ENCODE results near the gene SYNE2. TPM values are rescaled to one million over a fixed set of nuclear protein-coding genes. Genes with fewer than 3 reads are reported as not detected.
A peak's percentile ranks its signal among the peaks of the same experiment; 100 is the strongest.

The SYNE2 gene
- total RNA-seq, 4 donors from 2014 or later: 314 to 379 (median 342) TPM

DNA sequence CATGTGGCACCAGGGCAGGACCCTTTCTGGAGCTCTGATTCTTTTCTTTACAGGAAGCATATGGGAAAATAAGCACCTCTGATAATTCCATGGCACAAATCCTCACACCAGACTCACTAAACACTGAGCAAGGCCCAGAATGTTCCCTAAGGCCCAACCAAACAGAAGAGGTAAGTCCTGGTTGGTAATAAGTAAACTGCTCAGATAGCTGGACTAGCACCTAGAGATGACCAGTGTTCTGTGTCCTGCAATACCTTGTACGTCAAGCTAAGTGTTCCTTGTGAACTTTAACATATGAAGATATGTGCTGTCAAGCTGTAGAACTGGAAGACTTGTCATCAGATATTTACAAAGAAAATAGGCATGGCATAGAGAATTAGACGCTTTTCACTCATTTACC lies 254.6 kb downstream of the SYNE2 start:
- 92 to 95% methylated on average over 2 of the region's 2 CpGs for WGBS, 2 donors
- no peak for DNase-seq
- H3K27ac ChIP-seq: peak overlapping the region; percentile 14 to 93 (median 35)
- intact Hi-C loops (cut with DNase I): loop anchor here (10.0 kb wide), 1 partner anchor 63 kb away; no protein-coding TSS in a partner anchor
- no peaks in the 10 kb centered on the region for H3K27me3 ChIP-seq
- no peaks in the 10 kb centered on the region for H3K9me3 ChIP-seq
- TF ChIP-seq POLR2A (IDR thresholded peaks at IDR 0.05): no peak
- TF ChIP-seq, protein P1, sequence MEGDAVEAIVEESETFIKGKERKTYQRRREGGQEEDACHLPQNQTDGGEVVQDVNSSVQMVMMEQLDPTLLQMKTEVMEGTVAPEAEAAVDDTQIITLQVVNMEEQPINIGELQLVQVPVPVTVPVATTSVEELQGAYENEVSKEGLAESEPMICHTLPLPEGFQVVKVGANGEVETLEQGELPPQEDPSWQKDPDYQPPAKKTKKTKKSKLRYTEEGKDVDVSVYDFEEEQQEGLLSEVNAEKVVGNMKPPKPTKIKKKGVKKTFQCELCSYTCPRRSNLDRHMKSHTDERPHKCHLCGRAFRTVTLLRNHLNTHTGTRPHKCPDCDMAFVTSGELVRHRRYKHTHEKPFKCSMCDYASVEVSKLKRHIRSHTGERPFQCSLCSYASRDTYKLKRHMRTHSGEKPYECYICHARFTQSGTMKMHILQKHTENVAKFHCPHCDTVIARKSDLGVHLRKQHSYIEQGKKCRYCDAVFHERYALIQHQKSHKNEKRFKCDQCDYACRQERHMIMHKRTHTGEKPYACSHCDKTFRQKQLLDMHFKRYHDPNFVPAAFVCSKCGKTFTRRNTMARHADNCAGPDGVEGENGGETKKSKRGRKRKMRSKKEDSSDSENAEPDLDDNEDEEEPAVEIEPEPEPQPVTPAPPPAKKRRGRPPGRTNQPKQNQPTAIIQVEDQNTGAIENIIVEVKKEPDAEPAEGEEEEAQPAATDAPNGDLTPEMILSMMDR (IDR thresholded peaks at IDR 0.05): no peak
- H3K36me3 ChIP-seq: peaks cover 0 to 7% of the 10 kb centered on the region in 2 donors
- peaks cover 3 to 12% of the 10 kb centered on the region in 2 donors for H3K4me1 ChIP-seq
- no peak overlapping the region for H3K4me3 ChIP-seq (replicated peaks in 1 of 3)

DNA sequence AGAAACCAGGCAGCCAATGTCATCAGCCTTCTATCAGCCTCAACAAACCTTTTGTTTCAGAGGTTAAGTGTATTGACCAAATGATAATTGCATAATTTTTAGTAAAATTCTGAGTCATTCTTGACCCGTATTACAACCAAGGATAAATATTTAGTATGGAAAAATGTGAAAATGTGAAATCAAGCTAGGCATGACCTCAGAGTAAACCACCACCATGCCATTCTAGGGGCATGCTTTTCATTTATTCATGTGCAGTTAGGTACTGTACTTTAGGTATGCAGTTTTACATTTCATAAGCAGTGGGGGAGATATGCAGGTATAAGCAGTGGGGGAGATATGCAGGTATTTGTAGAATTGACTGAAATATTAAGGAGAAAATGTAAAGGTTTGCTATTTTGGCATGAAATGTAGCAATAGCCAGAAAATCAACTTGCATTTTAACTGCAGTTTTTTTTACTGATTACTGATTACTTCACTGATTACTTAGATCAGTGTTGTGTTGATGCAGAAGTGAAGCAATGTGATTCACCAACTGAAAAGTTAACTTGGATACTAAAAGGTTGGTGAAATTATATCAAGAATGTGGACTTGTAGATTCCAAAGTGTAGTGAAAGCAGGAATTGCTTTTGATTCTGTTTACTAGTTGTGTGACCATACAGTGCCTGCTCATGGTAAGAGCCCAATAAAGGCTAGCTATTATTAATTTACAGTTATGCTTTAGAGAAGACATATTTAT lies 257.2 kb downstream of the SYNE2 start:
- Histone ChIP-seq H3K36me3 (peaks cover 0 to 4% of the 10 kb centered on the region in 2 donors), H3K9me3 (no peaks in the 10 kb centered on the region), H3K27me3 (no peaks in the 10 kb centered on the region), H3K4me1 (peaks cover 22 to 30% of the 10 kb centered on the region in 2 donors), H3K4me3 (replicated peaks in 1 of 3) (no peak overlapping the region), H3K27ac (peak overlapping the region; percentile 59 to 93 (median 92))
- 89 to 98% methylated on average over 1 of the region's 1 CpG for WGBS, 2 donors
- no peak for DNase-seq
- intact Hi-C loops (cut with DNase I): loop anchor here (10.0 kb wide), 1 partner anchor 65 kb away; no protein-coding TSS in a partner anchor
- TF ChIP-seq POLR2A (IDR thresholded peaks at IDR 0.05): no peak
- TF ChIP-seq, protein P1 (IDR thresholded peaks at IDR 0.05): no peak

DNA sequence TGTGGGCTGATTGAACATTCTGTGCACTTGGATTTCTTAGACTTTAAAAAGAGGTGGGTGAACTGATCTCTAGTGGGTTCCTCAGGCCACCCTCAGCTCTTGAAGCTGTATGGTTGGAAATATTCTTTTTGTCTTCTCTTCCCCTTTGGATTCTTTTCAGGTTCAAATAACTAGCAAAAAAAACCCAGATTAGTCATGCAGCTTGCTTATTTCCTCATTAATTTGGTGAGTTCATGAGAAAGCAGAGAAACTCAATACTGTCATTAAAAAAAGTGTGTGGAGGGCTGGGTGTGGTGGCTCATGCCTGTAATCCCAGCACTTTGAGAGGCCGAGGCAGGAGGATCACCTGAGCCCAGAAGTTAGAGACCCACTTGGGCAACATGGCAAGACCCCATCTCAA lies 258.0 kb downstream of the SYNE2 start:
- intact Hi-C loops (cut with DNase I): no loop called here

DNA sequence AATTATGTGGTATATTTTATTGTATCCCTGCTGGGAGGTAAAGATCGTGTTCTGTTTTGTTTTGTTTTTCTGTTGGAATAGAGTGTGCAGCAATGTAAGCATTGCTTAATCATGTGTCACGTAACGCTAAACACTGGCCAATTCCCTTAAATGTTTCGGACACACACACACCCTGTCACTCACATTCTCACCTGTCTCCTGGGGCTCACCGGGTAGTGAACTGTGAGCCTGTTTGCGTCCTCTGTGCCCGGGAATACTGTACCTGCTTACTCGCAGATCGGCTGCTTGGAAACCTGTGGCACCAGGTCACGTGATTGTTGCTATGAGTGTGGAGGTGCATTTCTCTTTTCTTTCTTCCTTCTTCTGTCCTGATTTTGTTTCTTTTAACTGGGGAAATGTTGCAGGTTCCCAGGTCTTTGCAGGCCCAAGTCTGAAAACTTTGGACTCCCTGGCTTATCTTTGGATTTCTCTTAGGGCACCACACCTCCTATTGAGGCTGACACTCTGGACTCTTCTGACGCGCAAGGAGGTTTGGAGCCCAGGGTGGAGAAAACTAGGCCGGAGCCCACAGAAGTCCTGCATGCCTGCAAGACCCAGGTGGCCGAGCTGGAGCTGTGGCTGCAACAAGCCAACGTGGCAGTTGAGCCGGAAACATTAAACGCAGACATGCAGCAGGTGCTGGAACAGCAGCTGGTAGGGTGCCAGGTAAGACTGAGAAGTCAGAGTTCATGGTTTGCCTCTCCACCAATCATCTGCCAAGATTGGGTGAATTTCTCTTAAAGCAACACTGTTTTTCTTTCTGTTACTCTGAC lies 260.3 kb downstream of the SYNE2 start:
- Histone ChIP-seq H3K9me3 (no peaks in the 10 kb centered on the region), H3K4me3 (replicated peaks in 1 of 3) (no peak overlapping the region), H3K27ac (peak overlapping the region; percentile 91 to 93 (median 92)), H3K36me3 (no peaks in the 10 kb centered on the region), H3K4me1 (peaks cover 38 to 40% of the 10 kb centered on the region in 2 donors), H3K27me3 (no peaks in the 10 kb centered on the region)
- peak; percentile 71 to 80 for DNase-seq
- intact Hi-C loops (cut with DNase I): no loop called here
- 34 to 38% methylated on average over 17 of the region's 17 CpGs for WGBS, 2 donors
- TF ChIP-seq POLR2A (IDR thresholded peaks at IDR 0.05): peak in 1 of 2 donors; percentile 54
- TF ChIP-seq, protein P1 (IDR thresholded peaks at IDR 0.05): no peak

More for the DNA sequence above, 258.0 kb downstream of the SYNE2 start:
- DNase-seq: no peak
- peaks cover 22 to 30% of the 10 kb centered on the region in 2 donors for H3K4me1 ChIP-seq
- TF ChIP-seq, protein P1 (IDR thresholded peaks at IDR 0.05): no peak
- no peak for TF ChIP-seq POLR2A (IDR thresholded peaks at IDR 0.05)
- H3K9me3 ChIP-seq: no peaks in the 10 kb centered on the region
- peak overlapping the region; percentile 59 to 93 (median 92) for H3K27ac ChIP-seq
- no peak overlapping the region for H3K4me3 ChIP-seq (replicated peaks in 1 of 3)
- WGBS, 2 donors: 95 to 98% methylated on average over 1 of the region's 1 CpG
- peaks cover 0 to 4% of the 10 kb centered on the region in 2 donors for H3K36me3 ChIP-seq
- H3K27me3 ChIP-seq: no peaks in the 10 kb centered on the region
